Endodermal cell (in vitro differentiated cells): ENCODE measurements around the gene ZSWIM2. TPM values are rescaled to one million over a fixed set of nuclear protein-coding genes. Genes with fewer than 3 reads are reported as not detected.
"Not testable (repeated sequence)": the region's sequence is repeated elsewhere in the genome, so short reads cannot be mapped to it uniquely, and the experiment has no call there.

Experiments used
- DNase-seq: peaks from one replicate; pipeline ENCODE4 v3.0.0-alpha.2; 2017
- H3K27ac ChIP-seq: 2 replicates; pipeline ENCODE4 v1.5.1; 2013; ENCODE audit warnings: mild to moderate bottlenecking, low read depth, low read length, moderate library complexity
- H3K27me3 ChIP-seq: 2 replicates; pipeline ENCODE4 v1.6.1; 2013; ENCODE audit warnings: mild to moderate bottlenecking, low read length, moderate library complexity; ENCODE audit not compliant: insufficient read depth, control insufficient read depth, poor library complexity, severe bottlenecking
- H3K36me3 ChIP-seq: 2 replicates; pipeline ENCODE4 v1.7.0; 2013; ENCODE audit warnings: mild to moderate bottlenecking, low read length, moderate library complexity; ENCODE audit not compliant: control insufficient read depth, insufficient read depth
- H3K4me1 ChIP-seq: one replicate; pipeline ENCODE4 v1.7.0; 2013; ENCODE audit warnings: low read length; ENCODE audit not compliant: control insufficient read depth, insufficient read depth
- H3K4me3 ChIP-seq: 2 replicates; pipeline ENCODE4 v1.5.1; 2013; ENCODE audit warnings: mild to moderate bottlenecking, low read length, moderate library complexity
- H3K9ac ChIP-seq: 2 replicates; pipeline ENCODE4 v1.6.1; 2013; ENCODE audit warnings: mild to moderate bottlenecking, low read length, moderate library complexity; ENCODE audit not compliant: poor library complexity, severe bottlenecking; ENCODE audit errors: extremely low read depth
- H3K9me3 ChIP-seq: 2 replicates; pipeline ENCODE4 v1.6.1; 2013; ENCODE audit warnings: mild to moderate bottlenecking, low read length, moderate library complexity; ENCODE audit not compliant: control insufficient read depth
- H3K27ac Mint-ChIP-seq: 2 replicates; pipeline ENCODE4 v1.8.0; 2020; ENCODE audit warnings: mixed read lengths
- H3K27me3 Mint-ChIP-seq: 2 replicates; pipeline ENCODE4 v1.8.0; 2021; ENCODE audit warnings: mild to moderate bottlenecking, mixed read lengths; ENCODE audit not compliant: insufficient read depth
- H3K36me3 Mint-ChIP-seq: 2 replicates; pipeline ENCODE4 v1.8.0; 2020; ENCODE audit warnings: low read depth, mixed read lengths
- H3K4me1 Mint-ChIP-seq: 2 replicates; pipeline ENCODE4 v1.8.0; 2020; ENCODE audit warnings: mixed read lengths
- H3K4me3 Mint-ChIP-seq: 2 replicates; pipeline ENCODE4 v1.8.0; 2020; ENCODE audit warnings: mild to moderate bottlenecking, moderate library complexity, mixed read lengths
- H3K9me3 Mint-ChIP-seq: 2 replicates; pipeline ENCODE4 v1.8.0; 2020; ENCODE audit warnings: mild to moderate bottlenecking, mixed read lengths
- WGBS, 2 experiments: methylation state at CpG; one replicate each; pipeline versions ENCODE4 v1.1.5 to v1.1.7; 2013; ENCODE audit warnings: missing lambda C conversion rate in 2 of 2, mixed read lengths in 1 of 2; ENCODE audit not compliant: insufficient coverage in 1 of 2, insufficient read length in 1 of 2; 5-methylcytosine and 5-hydroxymethylcytosine counted together
- total RNA-seq, 2 donors: library from RNA; stranded (reverse); fragmentation: NEBNext Ultra II Directional in 1 of 2; extraction: Animal tissue kit (Norgen Biotek cat#: 25700) in 1 of 2; gene quantifications; 2 replicates in 1 of 2; 3 replicates in 1 of 2; pipeline ENCODE4 v1.2.1, GENCODE V29; 2021
- TF ChIP-seq, protein P1 (sequence below): fragments of 200-600 bp; sonication (generic); conservative IDR thresholded peaks from 2 replicates; pipeline ENCODE4 v1.5.0; 2021; ENCODE audit warnings: antibody characterized with exemption, mild to moderate bottlenecking

ZSWIM2 gene
- total RNA-seq, 2 donors from 2014 or later: not detected

DNA sequence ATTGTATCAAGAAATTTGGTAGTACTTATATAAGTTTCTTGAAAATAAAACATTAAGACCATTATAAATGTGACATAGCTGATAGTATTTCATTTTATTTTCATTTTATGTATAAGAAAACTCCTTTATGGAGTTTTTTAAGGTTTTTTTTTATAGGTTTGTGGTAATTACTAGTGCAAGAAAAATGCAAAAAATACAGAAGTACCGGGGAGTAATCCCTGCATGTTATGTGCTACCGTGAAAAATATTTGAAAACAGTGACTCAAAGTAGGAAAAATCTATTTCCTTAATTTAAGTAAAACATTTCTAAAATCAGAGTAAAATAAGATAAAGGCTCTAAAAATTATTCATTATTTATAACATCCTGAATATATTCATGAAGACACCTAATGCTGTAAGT lies 21.6 kb downstream of the ZSWIM2 start:
- Histone ChIP-seq H3K27me3 (no peaks in the 10 kb centered on the region), H3K9ac (no peak overlapping the region), H3K4me3 (no peak overlapping the region), H3K9me3 (no peaks in the 10 kb centered on the region), H3K4me1 (no peaks in the 10 kb centered on the region), H3K27ac (no peak overlapping the region), H3K36me3 (no peaks in the 10 kb centered on the region)
- TF ChIP-seq, protein P1, sequence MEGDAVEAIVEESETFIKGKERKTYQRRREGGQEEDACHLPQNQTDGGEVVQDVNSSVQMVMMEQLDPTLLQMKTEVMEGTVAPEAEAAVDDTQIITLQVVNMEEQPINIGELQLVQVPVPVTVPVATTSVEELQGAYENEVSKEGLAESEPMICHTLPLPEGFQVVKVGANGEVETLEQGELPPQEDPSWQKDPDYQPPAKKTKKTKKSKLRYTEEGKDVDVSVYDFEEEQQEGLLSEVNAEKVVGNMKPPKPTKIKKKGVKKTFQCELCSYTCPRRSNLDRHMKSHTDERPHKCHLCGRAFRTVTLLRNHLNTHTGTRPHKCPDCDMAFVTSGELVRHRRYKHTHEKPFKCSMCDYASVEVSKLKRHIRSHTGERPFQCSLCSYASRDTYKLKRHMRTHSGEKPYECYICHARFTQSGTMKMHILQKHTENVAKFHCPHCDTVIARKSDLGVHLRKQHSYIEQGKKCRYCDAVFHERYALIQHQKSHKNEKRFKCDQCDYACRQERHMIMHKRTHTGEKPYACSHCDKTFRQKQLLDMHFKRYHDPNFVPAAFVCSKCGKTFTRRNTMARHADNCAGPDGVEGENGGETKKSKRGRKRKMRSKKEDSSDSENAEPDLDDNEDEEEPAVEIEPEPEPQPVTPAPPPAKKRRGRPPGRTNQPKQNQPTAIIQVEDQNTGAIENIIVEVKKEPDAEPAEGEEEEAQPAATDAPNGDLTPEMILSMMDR: no peak
- Mint-ChIP-seq H3K4me1 (no peaks in the 10 kb centered on the region), H3K27me3 (no peaks in the 10 kb centered on the region), H3K27ac (no peak overlapping the region), H3K36me3 (no peaks in the 10 kb centered on the region), H3K9me3 (no peaks in the 10 kb centered on the region), H3K4me3 (no peak overlapping the region)
- 92 to 100% methylated on average over 1 to 2 of the region's 2 CpGs for WGBS, 2 experiments
- no peak for DNase-seq

DNA sequence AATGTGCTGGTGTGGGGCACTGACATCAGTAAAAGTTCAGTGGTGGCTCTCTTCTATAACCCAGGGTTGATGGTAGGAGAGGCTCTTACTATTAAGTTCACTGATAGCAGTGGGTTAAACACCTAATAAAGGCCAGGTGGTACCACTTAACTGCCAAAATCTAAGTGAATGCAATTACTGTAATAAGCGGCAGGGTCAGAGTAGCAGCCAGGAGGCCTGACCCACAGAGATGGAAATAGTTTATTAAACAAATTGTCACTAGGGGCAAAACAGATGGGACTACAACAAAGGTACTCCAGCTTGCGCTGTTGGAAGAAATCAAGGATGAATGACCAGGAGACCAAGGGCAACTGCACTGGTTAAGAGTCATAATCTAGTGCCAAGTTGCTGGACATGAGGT lies 26.6 kb downstream of the ZSWIM2 start:
- Histone ChIP-seq H3K27me3 (no peaks in the 10 kb centered on the region), H3K4me1 (peaks cover 19% of the 10 kb centered on the region), H3K4me3 (no peak overlapping the region), H3K9me3 (no peaks in the 10 kb centered on the region), H3K9ac (no peak overlapping the region), H3K36me3 (no peaks in the 10 kb centered on the region), H3K27ac (no peak overlapping the region)
- no peaks in the 10 kb centered on the region for H3K36me3 Mint-ChIP-seq
- no peaks in the 10 kb centered on the region for H3K27me3 Mint-ChIP-seq
- TF ChIP-seq, protein P1: no peak
- 96 to 98% methylated on average over 2 of the region's 2 CpGs for WGBS, 2 experiments
- H3K27ac Mint-ChIP-seq: no peak overlapping the region
- no peak for DNase-seq
- peaks cover 18% of the 10 kb centered on the region for H3K4me1 Mint-ChIP-seq
- H3K9me3 Mint-ChIP-seq: peaks cover 2% of the 10 kb centered on the region
- H3K4me3 Mint-ChIP-seq: no peak overlapping the region

DNA sequence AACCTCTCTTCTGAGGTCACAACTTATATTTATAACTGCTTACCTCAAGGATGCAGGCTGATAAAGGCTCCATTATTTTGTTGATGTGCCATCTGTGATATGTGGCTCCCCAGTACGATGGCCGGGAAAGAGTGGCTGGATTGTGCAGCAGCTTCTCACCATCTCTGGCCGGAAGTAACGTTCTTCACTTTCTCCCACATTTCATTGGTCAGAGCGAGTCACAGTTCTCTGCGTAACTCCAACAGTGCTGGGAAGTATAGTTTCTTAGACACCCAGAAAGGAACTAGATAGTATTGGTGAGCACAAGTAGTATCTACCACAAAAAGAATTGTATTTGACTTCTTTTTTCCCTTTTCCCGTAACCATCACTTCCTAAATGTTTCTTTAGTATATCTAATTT lies 28.7 kb downstream of the ZSWIM2 start:
- DNase-seq: no peak
- Histone ChIP-seq H3K27me3 (no peaks in the 10 kb centered on the region), H3K9me3 (no peaks in the 10 kb centered on the region), H3K9ac (no peak overlapping the region), H3K4me1 (peaks cover 19% of the 10 kb centered on the region), H3K4me3 (peak overlapping the region; percentile 11), H3K27ac (no peak overlapping the region), H3K36me3 (no peaks in the 10 kb centered on the region)
- no peak overlapping the region for H3K27ac Mint-ChIP-seq
- WGBS, 2 experiments: 86 to 100% methylated on average over 1 to 7 of the region's 7 CpGs
- H3K36me3 Mint-ChIP-seq: no peaks in the 10 kb centered on the region
- no peaks in the 10 kb centered on the region for H3K27me3 Mint-ChIP-seq
- H3K4me3 Mint-ChIP-seq: no peak overlapping the region
- TF ChIP-seq, protein P1: no peak
- peaks cover 9% of the 10 kb centered on the region for H3K9me3 Mint-ChIP-seq
- peaks cover 18% of the 10 kb centered on the region for H3K4me1 Mint-ChIP-seq

DNA sequence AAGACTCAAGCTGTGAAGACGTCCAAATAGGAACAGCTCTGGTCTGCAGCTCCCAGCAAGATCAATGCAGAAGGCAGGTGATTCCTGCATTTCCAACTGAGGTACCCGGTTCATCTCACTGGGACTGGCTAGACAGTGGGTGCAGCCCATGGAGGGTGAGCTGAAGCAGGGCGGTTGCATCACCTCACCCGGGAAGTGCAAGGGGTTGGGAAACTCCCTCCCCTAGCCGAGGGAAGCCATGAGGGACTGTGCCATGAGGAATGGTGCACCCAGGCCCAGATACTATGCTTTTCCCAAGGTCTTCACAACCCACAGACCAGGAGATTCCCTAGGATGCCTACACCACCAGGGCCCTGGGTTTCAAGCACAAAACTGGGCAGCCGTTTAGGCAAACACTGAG lies 37.2 kb downstream of the ZSWIM2 start:
- not testable (repeated sequence) for H3K4me3 ChIP-seq, H3K27ac ChIP-seq, H3K27me3 ChIP-seq, DNase-seq, H3K36me3 ChIP-seq, H3K9me3 Mint-ChIP-seq, H3K27me3 Mint-ChIP-seq, H3K4me1 ChIP-seq, H3K9ac ChIP-seq, H3K9me3 ChIP-seq, H3K4me3 Mint-ChIP-seq, H3K36me3 Mint-ChIP-seq, H3K4me1 Mint-ChIP-seq, H3K27ac Mint-ChIP-seq
- 92% methylated on average over 2 to 6 of the region's 6 CpGs for WGBS, 2 experiments
